Gastrocnemius medialis (tissue), 4 donors: ENCODE results near the gene LMF2. TPM values are rescaled to one million over a fixed set of nuclear protein-coding genes. Genes with fewer than 3 reads are reported as not detected.
A peak's percentile ranks its signal among the peaks of the same experiment; 100 is the strongest.

Experiments
- ATAC-seq, 2 donors: fragments of 150-250 bp; one replicate each; pipeline ENCODE4 v1.9.1; 2016
- DNase-seq, 2 donors: peaks; one replicate each; pipeline ENCODE4 v3.0.0-alpha.2; 2019
- H3K27ac ChIP-seq, 4 donors: fragments of 200-600 bp; sonication (generic); 1 replicate in 1 of 4; 2 replicates in 3 of 4; pipeline ENCODE4 v1.5.1; 2016 to 2018; ENCODE audit warnings: mild to moderate bottlenecking in 2 of 4, moderate library complexity in 1 of 4
- H3K27me3 ChIP-seq, 3 donors: fragments of 200-600 bp; sonication (generic) in 2 of 3; 1 replicate in 1 of 3; 2 replicates in 2 of 3; pipeline versions ENCODE4 v1.5.1 to v1.6.0; 2016 to 2019; ENCODE audit warnings: mild to moderate bottlenecking in 1 of 3, moderate library complexity in 1 of 3
- H3K36me3 ChIP-seq, 2 donors: fragments of 200-600 bp; sonication (generic) in 1 of 2; one replicate each; pipeline ENCODE4 v1.5.1; 2017 to 2018
- H3K4me1 ChIP-seq, 2 donors: fragments of 200-600 bp; sonication (generic) in 1 of 2; one replicate each; pipeline ENCODE4 v1.5.1; 2016 to 2017; ENCODE audit warnings: mild to moderate bottlenecking in 2 of 2
- H3K4me3 ChIP-seq, 4 donors: fragments of 200-600 bp; sonication (generic) in 3 of 4; 1 replicate in 1 of 4; 2 replicates in 3 of 4; pipeline ENCODE4 v1.5.1; 2016 to 2019; ENCODE audit warnings: mild to moderate bottlenecking in 2 of 4
- H3K9me3 ChIP-seq, 3 donors: fragments of 200-600 bp; sonication (generic) in 2 of 3; 1 replicate in 1 of 3; 2 replicates in 2 of 3; pipeline ENCODE4 v1.5.1; 2016 to 2019
- POLR2A ChIP-seq, 2 donors: fragments of 450-650 bp; IDR thresholded peaks; one replicate each; pipeline ENCODE4 v1.6.1; 2017; ENCODE audit warnings: antibody characterized with exemption in 2 of 2, mild to moderate bottlenecking in 2 of 2, moderate library complexity in 2 of 2
- in situ Hi-C, 4 donors: fragments of 200-750 bp; cut with MboI; loops; one replicate each; pipeline versions ENCODE4 v1.15.0 to v1.8.0; 2017; ENCODE audit warnings: low sequenced_read_pairs in 4 of 4
- intact Hi-C: fragments of 100-400 bp; cut with DNase I; formaldehyde crosslinking; loops from one replicate; pipeline ENCODE4 v1.15.1; 2023; ENCODE audit warnings: low total_unique reads
- total RNA-seq, 4 donors: library from RNA; depleted of rRNA; stranded (reverse); fragments of >200 nt; gene quantifications; one replicate each; pipeline versions ENCODE4 v1.1.0 to v1.2.3, GENCODE V29; 2016
- TF ChIP-seq, protein P1 (sequence below), 5 experiments: fragments of 450-650 bp in 3 of 5; fragments of 200-600 bp in 2 of 5; sonication (generic) in 2 of 5; IDR thresholded peaks in 4 of 5; conservative IDR thresholded peaks in 1 of 5; 1 replicate in 4 of 5; 2 replicates in 1 of 5; pipeline ENCODE4 v1.5.1; 2016 to 2019; ENCODE audit warnings: antibody characterized with exemption in 5 of 5, mild to moderate bottlenecking in 3 of 5, moderate library complexity in 3 of 5

The LMF2 gene
- total RNA-seq, 4 donors from 2014 or later: 19.7 to 39.4 (median 26.9) TPM

DNA sequence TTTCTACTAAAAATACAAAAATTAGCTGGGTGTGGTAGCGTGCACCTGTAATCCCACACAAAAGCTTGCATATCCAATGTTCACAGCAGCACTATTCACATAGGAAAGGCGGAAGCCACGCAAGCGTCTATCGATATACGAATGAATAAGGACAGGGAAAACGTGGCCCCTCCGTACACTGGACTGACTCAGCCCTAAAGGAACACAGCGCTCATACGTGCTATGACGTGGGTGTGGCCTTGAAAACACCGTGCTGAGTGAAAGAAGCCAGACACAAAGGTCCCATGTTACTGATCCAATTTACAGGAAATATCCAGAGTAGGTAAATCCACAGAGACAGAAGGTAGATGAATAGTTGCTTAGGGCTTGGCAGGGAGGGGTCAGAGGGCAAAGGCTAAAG lies 7.0 kb downstream of the LMF2 start:
- Histone ChIP-seq H3K4me3 (no peak overlapping the region), H3K27me3 (no peaks in the 10 kb centered on the region), H3K9me3 (no peaks in the 10 kb centered on the region), H3K36me3 (peaks cover 0 to 25% of the 10 kb centered on the region in 2 donors), H3K4me1 (no peaks in the 10 kb centered on the region), H3K27ac (no peak overlapping the region)
- in situ Hi-C loops: no loop called here
- DNase-seq (no peak), ATAC-seq (no peak)
- no peak for TF ChIP-seq POLR2A (IDR thresholded peaks at IDR 0.05)
- TF ChIP-seq, protein P1, sequence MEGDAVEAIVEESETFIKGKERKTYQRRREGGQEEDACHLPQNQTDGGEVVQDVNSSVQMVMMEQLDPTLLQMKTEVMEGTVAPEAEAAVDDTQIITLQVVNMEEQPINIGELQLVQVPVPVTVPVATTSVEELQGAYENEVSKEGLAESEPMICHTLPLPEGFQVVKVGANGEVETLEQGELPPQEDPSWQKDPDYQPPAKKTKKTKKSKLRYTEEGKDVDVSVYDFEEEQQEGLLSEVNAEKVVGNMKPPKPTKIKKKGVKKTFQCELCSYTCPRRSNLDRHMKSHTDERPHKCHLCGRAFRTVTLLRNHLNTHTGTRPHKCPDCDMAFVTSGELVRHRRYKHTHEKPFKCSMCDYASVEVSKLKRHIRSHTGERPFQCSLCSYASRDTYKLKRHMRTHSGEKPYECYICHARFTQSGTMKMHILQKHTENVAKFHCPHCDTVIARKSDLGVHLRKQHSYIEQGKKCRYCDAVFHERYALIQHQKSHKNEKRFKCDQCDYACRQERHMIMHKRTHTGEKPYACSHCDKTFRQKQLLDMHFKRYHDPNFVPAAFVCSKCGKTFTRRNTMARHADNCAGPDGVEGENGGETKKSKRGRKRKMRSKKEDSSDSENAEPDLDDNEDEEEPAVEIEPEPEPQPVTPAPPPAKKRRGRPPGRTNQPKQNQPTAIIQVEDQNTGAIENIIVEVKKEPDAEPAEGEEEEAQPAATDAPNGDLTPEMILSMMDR (IDR thresholded peaks at IDR 0.05 in 4 of 5, conservative IDR thresholded peaks at IDR 0.05 in 1 of 5): no peak
- intact Hi-C loops: loop anchor here (10.0 kb wide), 1 partner anchor 646 kb away; the partner anchor contains the start of gene ZBED4

DNA sequence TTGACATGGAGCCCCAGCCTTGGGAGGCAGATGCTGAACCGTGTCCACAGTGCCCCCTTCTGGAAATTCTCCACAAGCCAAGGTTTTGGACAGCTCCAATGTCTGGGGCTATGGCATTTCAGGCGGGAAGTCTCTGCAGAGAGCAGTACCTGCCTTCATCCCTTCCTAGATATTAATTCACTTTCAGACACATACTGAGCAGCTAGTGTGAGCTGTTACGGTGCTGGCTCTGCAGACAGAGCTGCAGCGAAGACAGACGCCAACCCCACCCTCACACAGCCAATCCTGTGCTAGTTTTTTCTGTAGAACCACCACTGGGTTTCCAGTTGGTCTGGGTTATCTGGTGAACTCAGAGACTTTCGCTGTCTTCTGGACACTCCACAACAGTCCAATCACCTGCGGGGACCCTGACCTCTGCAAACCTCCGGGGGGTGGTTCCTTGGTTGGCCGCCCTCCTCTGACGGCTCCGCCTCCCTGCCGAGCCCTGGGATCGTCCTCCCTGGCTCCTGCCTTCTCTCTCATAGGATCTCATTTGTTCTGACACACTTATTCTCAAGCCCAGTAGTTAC lies 9.1 kb downstream of the LMF2 start:
- TF ChIP-seq, protein P1 (IDR thresholded peaks at IDR 0.05 in 4 of 5, conservative IDR thresholded peaks at IDR 0.05 in 1 of 5): peak in 3 of 5 experiments; percentile 27 to 49 (median 36)
- no peak for TF ChIP-seq POLR2A (IDR thresholded peaks at IDR 0.05)
- in situ Hi-C loops: loop anchor here in 1 of 4 donors (10.0 kb wide), 1 partner anchor 114 kb away; no protein-coding TSS in a partner anchor
- Histone ChIP-seq H3K9me3 (no peaks in the 10 kb centered on the region), H3K27me3 (no peaks in the 10 kb centered on the region), H3K27ac (no peak overlapping the region), H3K36me3 (peaks cover 0 to 12% of the 10 kb centered on the region in 2 donors), H3K4me3 (no peak overlapping the region), H3K4me1 (no peaks in the 10 kb centered on the region)
- DNase-seq (no peak), ATAC-seq (peak; percentile 47 to 51)
- intact Hi-C loops: no loop called here

DNA sequence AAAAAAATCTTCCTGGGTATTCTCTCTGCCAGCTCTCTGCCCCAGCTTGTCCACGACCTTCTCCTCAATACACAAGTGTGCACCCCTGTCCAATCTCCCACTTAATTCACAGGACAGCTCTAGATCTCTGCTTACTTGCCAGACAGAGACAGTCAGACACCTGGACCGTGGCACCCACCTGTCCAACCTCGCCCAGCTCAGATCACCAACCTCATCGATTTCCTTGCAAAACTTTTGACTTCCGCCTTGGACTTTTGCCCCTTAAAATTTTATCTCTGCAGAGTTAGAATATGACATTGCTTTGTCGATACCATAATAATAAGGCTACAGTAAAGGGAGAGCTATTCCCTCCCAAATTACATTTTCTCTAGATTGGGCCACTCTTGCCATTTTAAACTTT lies 10.4 kb downstream of the LMF2 start:
- in situ Hi-C loops (loop anchor here in 1 of 4 donors (10.0 kb wide), 1 partner anchor 112 kb away; no protein-coding TSS in a partner anchor), intact Hi-C loops (no loop called here)
- TF ChIP-seq, protein P1 (IDR thresholded peaks at IDR 0.05 in 4 of 5, conservative IDR thresholded peaks at IDR 0.05 in 1 of 5): no peak
- no peak for TF ChIP-seq POLR2A (IDR thresholded peaks at IDR 0.05)

DNA sequence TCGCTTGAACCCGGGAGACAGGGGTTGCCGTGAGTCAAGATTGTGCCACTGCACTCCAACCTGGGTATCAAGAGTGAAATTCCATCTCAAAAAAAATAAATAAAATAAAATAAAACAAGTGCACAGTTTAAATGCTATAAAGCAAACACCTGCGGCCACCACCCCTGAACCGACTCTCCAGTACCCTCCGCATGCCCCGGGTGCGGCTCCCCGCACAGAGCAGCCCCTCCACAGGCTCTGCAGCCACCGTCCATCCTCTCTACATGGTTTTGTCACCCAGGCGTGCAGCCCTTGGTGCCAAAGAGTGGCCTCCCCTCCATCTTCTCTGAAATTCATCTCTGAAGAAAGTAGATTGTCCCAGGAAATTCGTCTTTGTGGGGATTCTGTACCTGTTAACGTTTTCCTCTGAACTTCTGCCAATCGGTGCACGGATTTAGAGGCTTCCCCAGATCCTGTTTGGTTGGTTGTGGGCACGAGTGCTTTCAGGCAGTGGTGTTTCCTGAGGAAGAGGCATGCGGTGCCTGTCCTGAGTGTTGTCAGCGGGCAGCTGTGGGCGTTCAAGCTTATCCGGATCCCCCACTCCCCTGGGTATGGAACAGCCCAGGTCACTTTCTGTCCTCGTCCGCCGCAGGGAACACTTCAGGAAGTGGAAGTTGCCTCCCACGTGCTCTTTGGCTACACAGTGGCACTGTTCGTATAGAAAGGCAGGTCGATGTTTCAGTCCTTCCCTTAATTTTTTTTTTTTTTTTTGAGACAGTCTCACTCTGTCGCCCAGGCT lies 16.8 kb downstream of the LMF2 start:
- no peaks in the 10 kb centered on the region for H3K9me3 ChIP-seq
- intact Hi-C loops (no loop called here), in situ Hi-C loops (loop anchor here in 1 of 4 donors (10.0 kb wide), 1 partner anchor 106 kb away; no protein-coding TSS in a partner anchor)
- H3K4me3 ChIP-seq: no peak overlapping the region
- no peak for TF ChIP-seq POLR2A (IDR thresholded peaks at IDR 0.05)
- TF ChIP-seq, protein P1 (IDR thresholded peaks at IDR 0.05 in 4 of 5, conservative IDR thresholded peaks at IDR 0.05 in 1 of 5): no peak
- H3K27me3 ChIP-seq: peaks cover 0 to 7% (median 4%) of the 10 kb centered on the region in 3 donors
- H3K4me1 ChIP-seq: no peaks in the 10 kb centered on the region
- no peak overlapping the region for H3K27ac ChIP-seq
- no peak for DNase-seq
- no peak for ATAC-seq
- no peaks in the 10 kb centered on the region for H3K36me3 ChIP-seq

More for the DNA sequence above, 10.4 kb downstream of the LMF2 start:
- DNase-seq (no peak), ATAC-seq (no peak)
- no peaks in the 10 kb centered on the region for H3K9me3 ChIP-seq
- no peaks in the 10 kb centered on the region for H3K27me3 ChIP-seq
- no peaks in the 10 kb centered on the region for H3K36me3 ChIP-seq
- H3K4me1 ChIP-seq: no peaks in the 10 kb centered on the region
- H3K27ac ChIP-seq: no peak overlapping the region
- no peak overlapping the region for H3K4me3 ChIP-seq
